ENCODE data around the gene AGXT. TPM values are rescaled to one million over a fixed set of nuclear protein-coding genes. Genes with fewer than 3 reads are reported as not detected.

Gene AGXT
- total RNA-seq, 1 donor from 2014 or later: not detected

- intact Hi-C loops (cut with DNase I): loop anchor here (10.0 kb wide), 1 partner anchor 75 kb away; the partner anchor contains the start of gene SNED1
- DNase-seq (ENCODE audit: low spot score) (peak; percentile 58), ATAC-seq (no peak)
Observed at GRCh38 chr2:240919786-240920782, 51.5 kb downstream of the AGXT start.

- peak; percentile 62 for DNase-seq (ENCODE audit: low spot score)
- intact Hi-C loops (cut with DNase I): no loop called here
- no peak for ATAC-seq
Observed at GRCh38 chr2:240920783-240921231, 52.2 kb downstream of the AGXT start.

GRCh38 chr2:240921311-240921994, 52.8 kb downstream of the AGXT start:
- ATAC-seq (peak; percentile 56), DNase-seq (ENCODE audit: low spot score) (peak; percentile 68)
- intact Hi-C loops (cut with DNase I): no loop called here

GRCh38 chr2:240921995-240922244, 53.3 kb downstream of the AGXT start:
- intact Hi-C loops (cut with DNase I): no loop called here
- no peak for DNase-seq (ENCODE audit: low spot score)
- ATAC-seq: no peak

GRCh38 chr2:240922245-240922981, 53.8 kb downstream of the AGXT start:
- ATAC-seq (no peak), DNase-seq (ENCODE audit: low spot score) (peak; percentile 56)
- intact Hi-C loops (cut with DNase I): no loop called here

GRCh38 chr2:240922982-240923537, 54.4 kb downstream of the AGXT start:
- no peak for ATAC-seq
- intact Hi-C loops (cut with DNase I): no loop called here
- peak; percentile 64 for DNase-seq (ENCODE audit: low spot score)

- peak; percentile 53 for DNase-seq (ENCODE audit: low spot score)
- no peak for ATAC-seq
- intact Hi-C loops (cut with DNase I): no loop called here
Observed at GRCh38 chr2:240925191-240925567, 56.6 kb downstream of the AGXT start.

- intact Hi-C loops (cut with DNase I): no loop called here
- ATAC-seq (no peak), DNase-seq (ENCODE audit: low spot score) (peak; percentile 54)
Observed at GRCh38 chr2:240925568-240926515, 57.2 kb downstream of the AGXT start.

GRCh38 chr2:240926516-240927389, 58.1 kb downstream of the AGXT start:
- DNase-seq (ENCODE audit: low spot score): peak; percentile 52
- no peak for ATAC-seq
- intact Hi-C loops (cut with DNase I): no loop called here

- intact Hi-C loops (cut with DNase I): no loop called here
- ATAC-seq (no peak), DNase-seq (ENCODE audit: low spot score) (peak; percentile 2)
Observed at GRCh38 chr2:240927390-240927781, 58.8 kb downstream of the AGXT start.

- intact Hi-C loops (cut with DNase I): no loop called here
- DNase-seq (ENCODE audit: low spot score) (peak; percentile 31), ATAC-seq (no peak)
Observed at GRCh38 chr2:240928476-240929363, 60.1 kb downstream of the AGXT start.

GRCh38 chr2:240929364-240930095, 60.9 kb downstream of the AGXT start:
- ATAC-seq (no peak), DNase-seq (ENCODE audit: low spot score) (no peak)
- intact Hi-C loops (cut with DNase I): no loop called here

Measured in sciatic nerve (tissue), 2 donors.